WI38 (cell line): ENCODE data around the gene SNX30.

Experiments used
- H3K4me3 ChIP-seq: 2 replicates; pipeline ENCODE4 v1.5.1; 2011; ENCODE audit warnings: low read depth, mild to moderate bottlenecking, control low read depth, low read length
- CTCF ChIP-seq: IDR thresholded peaks from 2 replicates; pipeline ENCODE4 v1.5.1; 2012; ENCODE audit warnings: low read depth, mild to moderate bottlenecking, control low read depth, low read length

Gene SNX30

GRCh38 chr9:112872019-112872418 is 121.5 kb downstream of the SNX30 start:
- TF ChIP-seq CTCF, result no peak
- no peak overlapping the region for H3K4me3 ChIP-seq

GRCh38 chr9:112873773-112874405 is 123.3 kb downstream of the SNX30 start:
- no peak overlapping the region for H3K4me3 ChIP-seq
- TF ChIP-seq CTCF, result no peak

GRCh38 chr9:112878752-112879151 is 128.2 kb downstream of the SNX30 start:
- no peak for TF ChIP-seq CTCF

GRCh38 chr9:112880650-112881049 is 130.1 kb downstream of the SNX30 start:
- H3K4me3 ChIP-seq, result no peak overlapping the region
- no peak for TF ChIP-seq CTCF

More at GRCh38 chr9:112878752-112879151, 128.2 kb downstream of the SNX30 start:
- H3K4me3 ChIP-seq, result no peak overlapping the region

GRCh38 chr9:112881331-112881730 is 130.8 kb downstream of the SNX30 start:
- no peak overlapping the region for H3K4me3 ChIP-seq
- no peak for TF ChIP-seq CTCF

GRCh38 chr9:112884101-112884500 is 133.5 kb downstream of the SNX30 start:
- no peak for TF ChIP-seq CTCF
- H3K4me3 ChIP-seq, result no peak overlapping the region

GRCh38 chr9:112884721-112885120 is 134.2 kb downstream of the SNX30 start:
- TF ChIP-seq CTCF, result no peak
- H3K4me3 ChIP-seq, result no peak overlapping the region
